Neutrophil (primary cell): Measurements from ENCODE around the gene PIAS1.

ENCODE experiments used
- H3K27ac ChIP-seq: fragments of 200-600 bp; sonication (generic); 2 replicates; pipeline ENCODE4 v1.5.1; 2016; ENCODE audit warnings: mild to moderate bottlenecking, moderate library complexity
- H3K27me3 ChIP-seq: fragments of 200-600 bp; sonication (generic); 2 replicates; pipeline ENCODE4 v1.6.0; 2016; ENCODE audit warnings: mild to moderate bottlenecking
- H3K36me3 ChIP-seq: fragments of 200-600 bp; sonication (generic); 2 replicates; pipeline ENCODE4 v1.5.1; 2017
- H3K4me1 ChIP-seq, 2 experiments: fragments of 200-600 bp in 1 of 2; sonication (generic) in 1 of 2; 1 replicate in 1 of 2; 2 replicates in 1 of 2; pipeline versions ENCODE4 v1.5.1 to v1.6.1; 2013 to 2016; ENCODE audit warnings: low read depth in 1 of 2, low read length in 1 of 2, mild to moderate bottlenecking in 1 of 2, moderate library complexity in 1 of 2; ENCODE audit not compliant: control insufficient read depth in 1 of 2, insufficient read depth in 1 of 2
- H3K4me3 ChIP-seq, 2 experiments: fragments of 200-600 bp in 1 of 2; sonication (generic) in 1 of 2; 1 replicate in 1 of 2; 2 replicates in 1 of 2; pipeline ENCODE4 v1.5.1; 2013 to 2016; ENCODE audit warnings: low read depth in 1 of 2, low read length in 1 of 2, mild to moderate bottlenecking in 1 of 2, moderate library complexity in 1 of 2
- H3K9me3 ChIP-seq: fragments of 200-600 bp; sonication (generic); 2 replicates; pipeline ENCODE4 v1.5.1; 2016
- TF ChIP-seq, protein P1 (sequence below): fragments of 200-600 bp; sonication (generic); IDR thresholded peaks from 2 replicates; pipeline ENCODE4 v1.5.1; 2016; ENCODE audit warnings: antibody characterized with exemption

The PIAS1 gene

DNA sequence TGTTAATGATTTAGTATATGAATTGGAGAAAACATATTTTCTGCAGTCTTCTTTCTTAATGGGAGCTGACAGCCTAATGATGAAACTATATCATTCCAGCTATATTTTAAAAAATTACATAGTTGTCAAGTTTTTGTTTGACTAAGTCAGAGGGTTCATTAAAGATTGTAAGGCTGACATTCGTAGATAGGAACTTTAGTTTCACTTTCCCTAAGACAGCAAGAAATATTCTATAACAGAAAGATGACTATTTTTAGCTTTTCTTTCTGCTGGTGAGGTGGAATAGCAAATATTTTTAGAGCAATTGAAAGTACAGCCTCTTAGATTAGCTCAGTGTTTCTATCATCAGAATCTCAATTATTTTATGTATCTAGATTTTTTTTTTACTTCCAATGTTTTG lies 60.2 kb downstream of the PIAS1 start:
- H3K9me3 ChIP-seq: no peaks in the 10 kb centered on the region
- H3K27me3 ChIP-seq: no peaks in the 10 kb centered on the region
- peak overlapping the region; percentile 59 for H3K27ac ChIP-seq
- peaks cover 19 to 42% of the 10 kb centered on the region in 2 experiments for H3K4me1 ChIP-seq
- TF ChIP-seq, protein P1, sequence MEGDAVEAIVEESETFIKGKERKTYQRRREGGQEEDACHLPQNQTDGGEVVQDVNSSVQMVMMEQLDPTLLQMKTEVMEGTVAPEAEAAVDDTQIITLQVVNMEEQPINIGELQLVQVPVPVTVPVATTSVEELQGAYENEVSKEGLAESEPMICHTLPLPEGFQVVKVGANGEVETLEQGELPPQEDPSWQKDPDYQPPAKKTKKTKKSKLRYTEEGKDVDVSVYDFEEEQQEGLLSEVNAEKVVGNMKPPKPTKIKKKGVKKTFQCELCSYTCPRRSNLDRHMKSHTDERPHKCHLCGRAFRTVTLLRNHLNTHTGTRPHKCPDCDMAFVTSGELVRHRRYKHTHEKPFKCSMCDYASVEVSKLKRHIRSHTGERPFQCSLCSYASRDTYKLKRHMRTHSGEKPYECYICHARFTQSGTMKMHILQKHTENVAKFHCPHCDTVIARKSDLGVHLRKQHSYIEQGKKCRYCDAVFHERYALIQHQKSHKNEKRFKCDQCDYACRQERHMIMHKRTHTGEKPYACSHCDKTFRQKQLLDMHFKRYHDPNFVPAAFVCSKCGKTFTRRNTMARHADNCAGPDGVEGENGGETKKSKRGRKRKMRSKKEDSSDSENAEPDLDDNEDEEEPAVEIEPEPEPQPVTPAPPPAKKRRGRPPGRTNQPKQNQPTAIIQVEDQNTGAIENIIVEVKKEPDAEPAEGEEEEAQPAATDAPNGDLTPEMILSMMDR: no peak
- H3K4me3 ChIP-seq: peak overlapping the region in 1 of 2 experiments; percentile 23
- H3K36me3 ChIP-seq: no peaks in the 10 kb centered on the region

DNA sequence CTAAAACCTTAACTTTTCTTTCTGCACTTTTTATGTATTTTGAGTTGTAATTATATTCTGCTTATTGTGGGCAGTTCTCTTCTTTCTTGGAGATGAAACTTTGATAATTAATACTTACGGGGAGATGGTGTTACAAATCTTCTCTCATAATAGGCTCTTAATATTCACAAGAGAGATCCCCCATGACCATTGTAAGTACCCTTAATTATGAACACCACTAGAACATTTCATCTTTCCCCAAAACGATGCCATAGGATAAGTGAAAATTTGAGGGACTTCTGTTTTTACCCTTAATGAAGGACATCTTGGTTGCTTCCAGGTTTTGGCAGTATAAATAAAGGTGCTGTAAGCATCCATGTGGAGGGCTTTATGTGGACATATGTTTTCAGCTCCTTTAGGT lies 60.7 kb downstream of the PIAS1 start:
- Histone ChIP-seq H3K36me3 (no peaks in the 10 kb centered on the region), H3K9me3 (no peaks in the 10 kb centered on the region), H3K27me3 (no peaks in the 10 kb centered on the region), H3K4me1 (peaks cover 19 to 42% of the 10 kb centered on the region in 2 experiments), H3K27ac (peak overlapping the region; percentile 59), H3K4me3 (peak overlapping the region in 1 of 2 experiments; percentile 23)
- TF ChIP-seq, protein P1: no peak

DNA sequence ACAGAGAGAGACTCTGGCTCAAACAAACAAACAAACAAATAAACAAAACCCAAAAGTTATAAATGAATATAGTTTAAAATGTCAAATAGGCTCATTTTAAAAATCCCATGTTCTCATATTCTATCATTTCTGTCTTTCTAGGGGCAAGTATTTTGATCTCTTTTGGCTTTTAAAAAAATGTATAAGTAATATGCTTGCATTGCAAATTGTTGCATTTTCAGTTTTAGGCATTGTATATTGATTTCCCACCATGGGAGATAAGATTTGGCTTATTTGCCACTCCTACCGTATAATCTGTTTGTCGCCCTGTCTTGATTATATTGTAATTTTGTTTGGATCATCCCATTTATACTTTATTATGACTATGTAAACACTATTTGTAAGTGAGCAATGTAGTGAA lies 70.6 kb downstream of the PIAS1 start:
- H3K9me3 ChIP-seq: no peaks in the 10 kb centered on the region
- H3K4me1 ChIP-seq: peaks cover 0 to under 1% of the 10 kb centered on the region in 2 experiments
- no peaks in the 10 kb centered on the region for H3K27me3 ChIP-seq
- H3K4me3 ChIP-seq: no peak overlapping the region
- TF ChIP-seq, protein P1: no peak
- no peak overlapping the region for H3K27ac ChIP-seq
- peaks cover 8% of the 10 kb centered on the region for H3K36me3 ChIP-seq

DNA sequence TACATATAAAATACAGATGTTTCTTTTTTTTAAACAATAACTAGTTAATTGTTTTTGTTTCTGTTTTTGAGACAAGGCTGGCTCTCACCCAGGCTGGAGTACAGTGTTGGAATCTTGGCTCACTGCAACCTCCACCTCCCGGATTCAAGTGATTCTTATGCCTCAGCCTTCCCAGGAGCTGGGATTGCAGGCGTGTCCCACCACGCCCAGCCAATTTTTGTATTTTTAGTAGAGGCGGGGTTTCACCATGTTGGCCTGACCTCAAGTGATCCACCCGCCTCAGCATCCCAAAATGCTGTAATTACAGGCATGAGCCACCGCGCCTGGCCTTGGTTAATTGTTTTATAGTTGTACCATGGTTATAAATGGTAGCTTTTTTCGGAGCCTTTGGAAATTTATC lies 72.3 kb downstream of the PIAS1 start:
- no peak overlapping the region for H3K4me3 ChIP-seq
- peaks cover 0 to 8% of the 10 kb centered on the region in 2 experiments for H3K4me1 ChIP-seq
- TF ChIP-seq, protein P1: no peak
- no peaks in the 10 kb centered on the region for H3K27me3 ChIP-seq
- H3K36me3 ChIP-seq: peaks cover 8% of the 10 kb centered on the region
- H3K27ac ChIP-seq: no peak overlapping the region
- H3K9me3 ChIP-seq: no peaks in the 10 kb centered on the region

DNA sequence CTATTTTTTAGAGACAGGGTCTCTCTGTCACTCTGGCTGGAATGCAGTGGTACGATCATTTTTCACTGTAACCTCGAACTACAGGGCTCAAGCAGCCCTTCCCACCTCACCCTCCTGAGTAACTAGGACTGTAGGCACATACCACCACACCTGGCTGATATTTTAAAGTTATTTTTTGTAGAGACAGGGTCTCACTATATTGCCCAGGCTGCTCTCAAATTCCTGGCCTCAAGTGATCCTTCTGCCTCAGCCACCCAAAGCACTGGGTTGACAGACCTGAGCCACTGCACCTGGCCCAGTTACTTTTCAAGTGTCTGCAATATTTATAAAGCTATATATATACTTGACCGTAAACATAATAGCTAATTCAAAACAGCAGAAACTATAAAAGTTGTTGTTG lies 75.0 kb downstream of the PIAS1 start:
- peaks cover 0 to 8% of the 10 kb centered on the region in 2 experiments for H3K4me1 ChIP-seq

More for the DNA sequence above, 75.0 kb downstream of the PIAS1 start:
- Histone ChIP-seq H3K9me3 (no peaks in the 10 kb centered on the region), H3K27ac (peak overlapping the region; percentile 28), H3K4me3 (no peak overlapping the region), H3K36me3 (no peaks in the 10 kb centered on the region), H3K27me3 (no peaks in the 10 kb centered on the region)
- TF ChIP-seq, protein P1: no peak
